AG09319 (cell line): Measurements from ENCODE around the gene GCC1.

Source experiments
- DNase-seq: peaks from one replicate; pipeline ENCODE4 v3.0.0-alpha.2; 2010; ENCODE audit warnings: low read depth; ENCODE audit errors: extremely low read depth
- CTCF ChIP-seq: IDR thresholded peaks from 2 replicates; pipeline ENCODE4 v1.5.1; 2011; ENCODE audit warnings: low read depth, mild to moderate bottlenecking, inconsistent platforms, low read length, moderate library complexity

Gene GCC1

DNA sequence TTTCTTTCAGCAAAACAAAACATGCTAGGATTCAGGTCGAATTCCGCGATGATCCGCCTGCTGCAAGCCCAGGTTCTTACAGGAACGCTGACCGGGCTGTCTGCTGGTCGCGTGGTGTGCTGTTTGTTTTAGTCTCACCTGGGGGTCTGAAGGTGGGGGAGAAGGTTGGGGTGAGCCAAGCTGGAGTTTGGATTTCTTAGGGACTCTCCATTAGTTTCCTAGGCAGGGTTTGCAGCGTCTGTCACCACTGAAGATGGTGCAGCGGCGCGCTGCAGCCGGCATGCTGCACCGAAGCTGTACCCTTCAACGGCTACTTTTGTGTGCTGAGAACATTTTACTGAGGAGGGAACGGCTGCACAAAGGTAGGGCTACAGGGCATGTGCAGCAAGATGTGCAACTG, 48.7 kb downstream of the GCC1 start:
- TF ChIP-seq CTCF: no peak
- DNase-seq: no peak

DNA sequence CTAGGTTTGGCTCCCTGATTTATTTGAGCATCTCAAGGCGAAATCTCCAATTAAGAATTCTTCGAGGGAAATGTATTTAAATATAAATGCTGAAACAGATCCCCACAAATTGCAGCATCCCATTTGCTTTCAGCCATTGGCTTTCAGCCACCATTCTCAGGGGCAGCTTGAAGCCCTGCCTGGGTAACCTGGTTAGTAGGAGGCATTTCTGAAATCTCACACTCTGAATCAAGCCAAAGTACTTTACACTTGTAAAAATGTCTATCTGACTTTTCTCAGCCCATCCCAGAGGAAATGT, 49.1 kb downstream of the GCC1 start:
- no peak for TF ChIP-seq CTCF
- no peak for DNase-seq

GRCh38 chr7:127535546-127536393, 49.6 kb downstream of the GCC1 start:
- no peak for DNase-seq
- no peak for TF ChIP-seq CTCF

- DNase-seq: no peak
- no peak for TF ChIP-seq CTCF
Measured at GRCh38 chr7:127534636-127535035, 50.8 kb downstream of the GCC1 start.

- DNase-seq: no peak
- TF ChIP-seq CTCF: no peak
Measured at GRCh38 chr7:127532736-127533135, 52.7 kb downstream of the GCC1 start.

GRCh38 chr7:127532151-127532550, 53.2 kb downstream of the GCC1 start:
- DNase-seq: no peak
- TF ChIP-seq CTCF: no peak
